ENCODE measurements around the gene ANAPC5. TPM values are rescaled to one million over a fixed set of nuclear protein-coding genes. Genes with fewer than 3 reads are reported as not detected.

The ANAPC5 gene
- total and polyA plus RNA-seq, 12 donors = 81.3 to 204 (median 96.6) TPM

- no peaks in the 10 kb centered on the region for H3K4me1 ChIP-seq (replicated peaks in 1 of 2)
- no peaks in the 10 kb centered on the region for H3K9me3 ChIP-seq (replicated peaks in 1 of 3)
- intact Hi-C loops (cut with DNase I) = no loop called here
- H3K36me3 ChIP-seq (replicated peaks in 1 of 2) = no peaks in the 10 kb centered on the region
- TF ChIP-seq CTCF (IDR thresholded peaks at IDR 0.05) = no peak
- TF ChIP-seq POLR2A (IDR thresholded peaks at IDR 0.05) = no peak
- WGBS, 4 donors = 79 to 88% (median 87%) methylated on average over 6 of the region's 6 CpGs
- H3K27me3 ChIP-seq = no peaks in the 10 kb centered on the region
- no peak overlapping the region for H3K27ac ChIP-seq
- DNase-seq = no peak
- no peak overlapping the region for H3K4me3 ChIP-seq
Observed at GRCh38 chr12:121373755-121374154, 21.5 kb upstream of the ANAPC5 start.

- no peak for DNase-seq
- Histone ChIP-seq H3K36me3 (replicated peaks in 1 of 2) (no peaks in the 10 kb centered on the region), H3K4me1 (replicated peaks in 1 of 2) (no peaks in the 10 kb centered on the region), H3K27ac (no peak overlapping the region), H3K27me3 (no peaks in the 10 kb centered on the region), H3K4me3 (no peak overlapping the region), H3K9me3 (replicated peaks in 1 of 3) (no peaks in the 10 kb centered on the region)
- WGBS, 4 donors = 64 to 68% (median 66%) methylated on average over 6 of the region's 6 CpGs
- TF ChIP-seq POLR2A (IDR thresholded peaks at IDR 0.05) (no peak), CTCF (IDR thresholded peaks at IDR 0.05) (no peak)
- intact Hi-C loops (cut with DNase I) = no loop called here
Observed at GRCh38 chr12:121371404-121371803, 19.2 kb upstream of the ANAPC5 start.

- Histone ChIP-seq H3K36me3 (replicated peaks in 1 of 2) (no peaks in the 10 kb centered on the region), H3K4me3 (no peak overlapping the region), H3K9me3 (replicated peaks in 1 of 3) (no peaks in the 10 kb centered on the region), H3K4me1 (replicated peaks in 1 of 2) (no peaks in the 10 kb centered on the region), H3K27me3 (no peaks in the 10 kb centered on the region), H3K27ac (no peak overlapping the region)
- intact Hi-C loops (cut with DNase I) = no loop called here
- DNase-seq = no peak
- no peak for TF ChIP-seq POLR2A (IDR thresholded peaks at IDR 0.05)
- TF ChIP-seq CTCF (IDR thresholded peaks at IDR 0.05) = no peak
- 42 to 48% (median 46%) methylated on average over 4 of the region's 4 CpGs for WGBS, 4 donors
Observed at GRCh38 chr12:121366063-121366459, 13.8 kb upstream of the ANAPC5 start.

GRCh38 chr12:121365416-121366062, 13.3 kb upstream of the ANAPC5 start:
- TF ChIP-seq CTCF (IDR thresholded peaks at IDR 0.05) (no peak), POLR2A (IDR thresholded peaks at IDR 0.05) (no peak)
- no peak for DNase-seq
- intact Hi-C loops (cut with DNase I) = no loop called here
- H3K9me3 ChIP-seq (replicated peaks in 1 of 3) = no peaks in the 10 kb centered on the region
- no peaks in the 10 kb centered on the region for H3K27me3 ChIP-seq
- H3K36me3 ChIP-seq (replicated peaks in 1 of 2) = no peaks in the 10 kb centered on the region
- H3K27ac ChIP-seq = no peak overlapping the region
- 65 to 80% (median 73%) methylated on average over 5 of the region's 5 CpGs for WGBS, 4 donors
- H3K4me3 ChIP-seq = no peak overlapping the region
- no peaks in the 10 kb centered on the region for H3K4me1 ChIP-seq (replicated peaks in 1 of 2)
